ENCODE results near the gene ANKRD13C. TPM values are rescaled to one million over a fixed set of nuclear protein-coding genes. Genes with fewer than 3 reads are reported as not detected.

Gene ANKRD13C
- total and polyA plus RNA-seq, 2 donors, result 14.4 to 79.0 TPM

DNA sequence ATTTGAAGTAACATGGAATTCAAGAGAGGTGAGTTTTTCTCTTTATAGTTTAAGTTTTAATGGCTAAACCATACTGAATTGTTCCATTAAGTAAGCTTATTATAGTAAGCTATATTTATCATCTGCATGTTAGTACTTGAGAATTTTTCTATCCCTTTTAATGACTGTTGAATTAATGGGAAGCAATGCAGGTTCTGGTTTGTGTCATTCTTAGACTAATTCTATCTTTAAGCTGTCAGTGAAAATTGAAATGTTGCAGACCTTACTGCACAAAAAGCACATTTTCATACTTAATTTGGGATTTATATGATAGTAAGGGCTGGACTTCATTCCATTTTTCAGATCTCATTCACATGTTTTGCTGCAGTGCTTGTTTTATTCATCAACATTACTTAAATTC is 107.4 kb downstream of the ANKRD13C start:
- no peaks in the 10 kb centered on the region for H3K4me1 ChIP-seq (ENCODE audit: insufficient read depth)
- no peak overlapping the region for H3K4me3 ChIP-seq (ENCODE audit: low read depth, low read length)
- no peak for DNase-seq (ENCODE audit: extremely low spot score)
- H3K36me3 ChIP-seq (ENCODE audit: insufficient read depth), result peaks cover 8% of the 10 kb centered on the region
- H3K27ac ChIP-seq (ENCODE audit: low read depth), result no peak overlapping the region

- no peak overlapping the region for H3K4me3 ChIP-seq (ENCODE audit: low read depth, low read length)
- peaks cover 4% of the 10 kb centered on the region for H3K36me3 ChIP-seq (ENCODE audit: insufficient read depth)
- H3K4me1 ChIP-seq (ENCODE audit: insufficient read depth), result no peaks in the 10 kb centered on the region
- DNase-seq (ENCODE audit: extremely low spot score), result no peak
- H3K27ac ChIP-seq (ENCODE audit: low read depth), result no peak overlapping the region
These were observed 114.6 kb downstream of the ANKRD13C start for GRCh38 chr1:70239940-70240339.

GRCh38 chr1:70234733-70235132 is 119.8 kb downstream of the ANKRD13C start:
- H3K4me1 ChIP-seq (ENCODE audit: insufficient read depth), result no peaks in the 10 kb centered on the region
- peaks cover 5% of the 10 kb centered on the region for H3K36me3 ChIP-seq (ENCODE audit: insufficient read depth)
- no peak overlapping the region for H3K27ac ChIP-seq (ENCODE audit: low read depth)
- no peak overlapping the region for H3K4me3 ChIP-seq (ENCODE audit: low read depth, low read length)
- DNase-seq (ENCODE audit: extremely low spot score), result no peak

- no peak for DNase-seq (ENCODE audit: extremely low spot score)
- peaks cover 5% of the 10 kb centered on the region for H3K36me3 ChIP-seq (ENCODE audit: insufficient read depth)
- 96% methylated on average over 4 of the region's 4 CpGs for WGBS
- no peaks in the 10 kb centered on the region for H3K4me1 ChIP-seq (ENCODE audit: insufficient read depth)
- no peak overlapping the region for H3K27ac ChIP-seq (ENCODE audit: low read depth)
- no peak overlapping the region for H3K4me3 ChIP-seq (ENCODE audit: low read depth, low read length)
These were observed 123.0 kb downstream of the ANKRD13C start for GRCh38 chr1:70231475-70231874.

- no peak overlapping the region for H3K27ac ChIP-seq (ENCODE audit: low read depth)
- no peaks in the 10 kb centered on the region for H3K4me1 ChIP-seq (ENCODE audit: insufficient read depth)
- no peak overlapping the region for H3K4me3 ChIP-seq (ENCODE audit: low read depth, low read length)
- H3K36me3 ChIP-seq (ENCODE audit: insufficient read depth), result peaks cover 5% of the 10 kb centered on the region
- DNase-seq (ENCODE audit: extremely low spot score), result no peak
- 88% methylated on average over 2 of the region's 2 CpGs for WGBS
These were observed 125.9 kb downstream of the ANKRD13C start for GRCh38 chr1:70228670-70229069.

GRCh38 chr1:70227439-70227838 is 127.1 kb downstream of the ANKRD13C start:
- H3K27ac ChIP-seq (ENCODE audit: low read depth), result no peak overlapping the region
- peaks cover 3% of the 10 kb centered on the region for H3K36me3 ChIP-seq (ENCODE audit: insufficient read depth)
- 35% methylated on average over 1 of the region's 1 CpG for WGBS
- no peak overlapping the region for H3K4me3 ChIP-seq (ENCODE audit: low read depth, low read length)
- DNase-seq (ENCODE audit: extremely low spot score), result no peak
- no peaks in the 10 kb centered on the region for H3K4me1 ChIP-seq (ENCODE audit: insufficient read depth)

DNA sequence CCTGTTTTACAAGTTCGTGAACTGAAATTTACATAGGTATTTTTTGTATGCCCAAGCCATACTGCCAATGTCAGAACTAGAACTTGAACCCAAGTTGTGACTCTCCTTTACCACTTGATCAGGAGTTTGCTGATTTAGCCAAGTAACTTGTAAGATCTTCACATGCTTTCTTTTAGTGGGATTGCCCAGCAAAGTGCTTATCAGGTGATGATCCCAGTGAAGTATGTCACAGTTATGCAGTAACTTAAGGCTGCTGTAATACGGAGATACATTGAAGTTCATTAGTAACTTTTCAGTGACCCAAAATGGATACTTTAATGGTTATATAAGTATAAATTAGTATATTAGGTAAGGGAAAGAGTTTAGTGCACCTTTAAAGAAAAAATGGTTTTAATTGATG is 129.6 kb downstream of the ANKRD13C start:
- Histone ChIP-seq H3K4me1 (ENCODE audit: insufficient read depth) (no peaks in the 10 kb centered on the region), H3K27ac (ENCODE audit: low read depth) (no peak overlapping the region), H3K4me3 (ENCODE audit: low read depth, low read length) (no peak overlapping the region), H3K36me3 (ENCODE audit: insufficient read depth) (peaks cover 3% of the 10 kb centered on the region)
- no peak for DNase-seq (ENCODE audit: extremely low spot score)
- WGBS, result 83% methylated on average over 2 of the region's 2 CpGs

DNA sequence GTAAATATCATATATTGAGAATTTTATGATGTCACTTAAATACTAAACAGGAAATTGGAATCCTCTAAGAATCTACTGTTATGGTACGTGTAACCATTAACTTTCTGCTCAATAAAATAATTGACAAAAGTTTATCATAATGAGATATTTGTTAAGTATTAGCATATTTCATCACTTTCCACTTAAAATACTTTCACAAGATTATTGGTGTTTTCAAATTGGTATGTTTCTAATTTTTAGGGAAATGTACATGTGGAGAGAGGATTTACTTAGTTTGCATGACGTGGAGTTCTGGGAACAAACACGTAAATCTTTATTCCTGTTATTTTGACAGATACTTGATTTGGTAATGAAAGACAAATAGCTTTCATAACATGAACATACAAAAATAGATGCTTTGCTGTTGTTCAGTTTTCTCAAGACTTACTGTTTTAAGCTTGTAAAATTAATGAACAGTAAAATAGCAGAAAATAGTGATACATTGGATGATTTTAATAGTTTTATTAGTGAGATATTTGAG is 131.7 kb downstream of the ANKRD13C start:
- no peak overlapping the region for H3K4me3 ChIP-seq (ENCODE audit: low read depth, low read length)
- DNase-seq (ENCODE audit: extremely low spot score), result no peak
- H3K36me3 ChIP-seq (ENCODE audit: insufficient read depth), result peaks cover 3% of the 10 kb centered on the region
- no peaks in the 10 kb centered on the region for H3K4me1 ChIP-seq (ENCODE audit: insufficient read depth)
- WGBS, result 37% methylated on average over 3 of the region's 3 CpGs
- H3K27ac ChIP-seq (ENCODE audit: low read depth), result no peak overlapping the region

- WGBS, result under 1% methylated on average over 74 of the region's 74 CpGs
- DNase-seq (ENCODE audit: extremely low spot score), result peak; percentile 89
- Histone ChIP-seq H3K36me3 (ENCODE audit: insufficient read depth) (peaks cover 3% of the 10 kb centered on the region), H3K27ac (ENCODE audit: low read depth) (peak within 1 kb of the TSS; percentile 97), H3K4me3 (ENCODE audit: low read depth, low read length) (peak within 1 kb of the TSS; percentile 76), H3K4me1 (ENCODE audit: insufficient read depth) (no peaks in the 10 kb centered on the region)
These were observed 133.0 kb downstream of the ANKRD13C start, which contains the start of gene SRSF11 for GRCh38 chr1:70221238-70222121. Gene SRSF11, plus strand, starts transcription at chr1:70221380. Its CDS starts 257 bp downstream, at chr1:70221637.

DNA sequence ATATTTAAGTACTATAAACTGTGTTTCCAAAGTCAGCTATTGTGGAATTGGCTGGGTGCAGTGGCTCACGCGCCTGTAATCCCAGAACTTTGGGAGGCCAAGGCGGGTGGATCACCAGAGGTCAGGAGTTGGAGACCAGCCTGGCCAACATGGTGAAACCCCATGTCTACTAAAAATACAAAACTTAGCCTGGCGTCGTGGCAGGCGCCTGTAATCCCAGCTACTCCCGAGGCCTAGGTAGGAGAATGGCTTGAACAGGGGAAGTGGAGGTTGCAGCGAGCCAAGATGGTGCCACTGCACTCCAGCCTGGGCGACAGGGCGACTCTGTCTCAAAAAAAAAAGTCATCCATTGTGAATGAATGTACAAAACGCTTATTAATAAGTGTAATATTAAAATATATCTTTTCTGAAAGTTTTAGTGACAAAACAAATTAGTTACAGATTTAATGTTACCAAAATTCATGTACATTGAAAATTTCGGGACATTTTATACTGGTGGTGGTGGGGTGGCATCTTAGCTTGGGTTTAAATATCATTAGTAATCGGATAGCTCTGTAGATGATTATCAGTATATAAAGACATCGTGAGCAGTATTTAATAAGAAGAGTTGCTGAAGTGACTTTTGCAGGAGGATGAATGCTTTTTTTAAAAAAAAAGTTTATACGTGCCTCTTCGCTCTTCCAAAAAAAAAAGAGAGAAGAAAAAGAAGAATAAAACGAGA is 133.8 kb downstream of the ANKRD13C start:
- Histone ChIP-seq H3K27ac (ENCODE audit: low read depth) (peak overlapping the region; percentile 10), H3K4me3 (ENCODE audit: low read depth, low read length) (peak overlapping the region; percentile 76), H3K36me3 (ENCODE audit: insufficient read depth) (peaks cover 3% of the 10 kb centered on the region), H3K4me1 (ENCODE audit: insufficient read depth) (no peaks in the 10 kb centered on the region)
- no peak for DNase-seq (ENCODE audit: extremely low spot score)
- 48% methylated on average over 17 of the region's 17 CpGs for WGBS

DNA sequence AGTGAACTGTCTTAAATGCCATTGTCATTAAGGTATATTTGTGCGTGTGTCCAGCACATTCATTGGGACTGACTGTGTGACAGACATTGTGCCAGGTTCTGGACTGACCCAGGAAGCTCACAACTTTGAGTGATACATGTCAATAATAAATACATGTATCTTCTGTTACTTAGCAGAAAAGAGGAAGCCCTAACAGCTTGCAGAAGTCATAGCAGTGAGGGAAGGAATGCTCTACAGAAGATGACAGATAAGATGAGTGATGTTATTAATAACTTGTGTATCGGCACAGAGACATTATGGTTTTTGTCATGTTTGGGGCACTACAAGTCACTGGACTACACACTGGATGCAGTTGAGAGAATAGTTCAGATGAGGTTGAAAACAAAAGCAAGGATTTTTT is 134.5 kb downstream of the ANKRD13C start:
- Histone ChIP-seq H3K36me3 (ENCODE audit: insufficient read depth) (peaks cover 3% of the 10 kb centered on the region), H3K4me1 (ENCODE audit: insufficient read depth) (no peaks in the 10 kb centered on the region), H3K4me3 (ENCODE audit: low read depth, low read length) (no peak overlapping the region), H3K27ac (ENCODE audit: low read depth) (no peak overlapping the region)
- no peak for DNase-seq (ENCODE audit: extremely low spot score)
- WGBS, result 89% methylated on average over 2 of the region's 2 CpGs

DNA sequence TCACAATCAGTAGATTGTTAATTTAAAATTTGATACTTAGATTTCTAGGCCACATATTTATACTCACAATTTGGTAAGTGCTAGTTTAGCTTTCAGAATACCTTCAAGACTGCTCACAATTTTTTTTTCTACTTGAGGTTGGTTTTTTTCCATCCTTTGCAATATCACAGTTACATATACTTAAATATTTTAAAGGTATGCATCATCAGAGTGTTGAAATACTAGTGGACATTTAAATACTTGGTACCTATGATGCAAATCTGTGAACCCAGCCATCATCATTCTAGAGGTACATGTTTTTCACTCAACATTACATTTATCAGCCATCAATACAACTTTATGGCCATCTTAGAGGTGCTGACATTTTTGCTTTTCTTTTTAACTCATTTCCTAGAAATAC is 143.0 kb downstream of the ANKRD13C start:
- Histone ChIP-seq H3K36me3 (ENCODE audit: insufficient read depth) (no peaks in the 10 kb centered on the region), H3K4me1 (ENCODE audit: insufficient read depth) (no peaks in the 10 kb centered on the region), H3K4me3 (ENCODE audit: low read depth, low read length) (no peak overlapping the region), H3K27ac (ENCODE audit: low read depth) (peak overlapping the region; percentile 23)
- DNase-seq (ENCODE audit: extremely low spot score), result no peak

DNA sequence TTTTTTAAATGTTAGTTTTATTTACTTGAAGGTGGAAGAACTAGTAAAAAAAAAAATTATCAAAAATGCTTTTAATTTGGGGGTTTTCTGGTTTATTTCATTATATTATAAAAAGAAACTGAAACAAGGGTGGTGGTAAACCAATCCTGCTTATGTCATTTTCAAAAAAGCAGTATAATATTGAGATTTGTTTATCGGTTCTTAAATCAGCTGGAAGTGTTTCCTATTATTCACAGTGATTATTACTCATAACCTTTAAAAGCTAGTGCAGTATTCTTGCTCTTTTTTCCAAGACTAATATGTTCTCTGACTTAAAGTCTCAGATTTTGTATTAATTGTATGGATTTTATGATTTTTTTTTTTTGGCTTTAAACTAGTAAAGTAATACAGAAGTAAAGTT is 143.7 kb downstream of the ANKRD13C start:
- 66% methylated on average over 1 of the region's 1 CpG for WGBS
- H3K4me1 ChIP-seq (ENCODE audit: insufficient read depth), result no peaks in the 10 kb centered on the region
- no peak overlapping the region for H3K27ac ChIP-seq (ENCODE audit: low read depth)
- no peak for DNase-seq (ENCODE audit: extremely low spot score)
- H3K36me3 ChIP-seq (ENCODE audit: insufficient read depth), result no peaks in the 10 kb centered on the region
- no peak overlapping the region for H3K4me3 ChIP-seq (ENCODE audit: low read depth, low read length)

Data from urinary bladder (tissue), 4 donors.